WI38 (cell line): ENCODE results near the gene TMEM267.
"Not testable (repeated sequence)": the region's sequence is repeated elsewhere in the genome, so short reads cannot be mapped to it uniquely, and the experiment has no call there.

Source experiments
- H3K4me3 ChIP-seq: 2 replicates; pipeline ENCODE4 v1.5.1; 2011; ENCODE audit warnings: low read depth, mild to moderate bottlenecking, control low read depth, low read length
- TF ChIP-seq, protein P1 (sequence below): IDR thresholded peaks from 2 replicates; pipeline ENCODE4 v1.5.1; 2012; ENCODE audit warnings: low read depth, mild to moderate bottlenecking, control low read depth, low read length

TMEM267 gene

DNA sequence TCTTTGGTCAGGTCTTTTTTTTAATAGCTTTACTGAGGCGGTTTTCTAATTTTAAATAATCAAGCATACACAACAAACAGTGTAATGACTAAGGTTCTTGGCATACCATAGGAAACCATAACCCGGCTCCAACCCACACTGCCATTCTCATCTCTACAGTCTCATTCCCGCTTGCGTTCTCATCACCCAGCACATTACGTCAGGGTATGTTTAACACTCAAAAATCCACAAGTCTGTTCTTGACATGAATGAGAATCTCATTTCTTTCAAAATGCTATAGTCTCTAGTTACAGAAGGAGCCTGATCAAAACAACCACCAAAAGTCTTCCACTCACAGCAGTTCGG, 30.8 kb upstream of the TMEM267 start:
- TF ChIP-seq, protein P1, sequence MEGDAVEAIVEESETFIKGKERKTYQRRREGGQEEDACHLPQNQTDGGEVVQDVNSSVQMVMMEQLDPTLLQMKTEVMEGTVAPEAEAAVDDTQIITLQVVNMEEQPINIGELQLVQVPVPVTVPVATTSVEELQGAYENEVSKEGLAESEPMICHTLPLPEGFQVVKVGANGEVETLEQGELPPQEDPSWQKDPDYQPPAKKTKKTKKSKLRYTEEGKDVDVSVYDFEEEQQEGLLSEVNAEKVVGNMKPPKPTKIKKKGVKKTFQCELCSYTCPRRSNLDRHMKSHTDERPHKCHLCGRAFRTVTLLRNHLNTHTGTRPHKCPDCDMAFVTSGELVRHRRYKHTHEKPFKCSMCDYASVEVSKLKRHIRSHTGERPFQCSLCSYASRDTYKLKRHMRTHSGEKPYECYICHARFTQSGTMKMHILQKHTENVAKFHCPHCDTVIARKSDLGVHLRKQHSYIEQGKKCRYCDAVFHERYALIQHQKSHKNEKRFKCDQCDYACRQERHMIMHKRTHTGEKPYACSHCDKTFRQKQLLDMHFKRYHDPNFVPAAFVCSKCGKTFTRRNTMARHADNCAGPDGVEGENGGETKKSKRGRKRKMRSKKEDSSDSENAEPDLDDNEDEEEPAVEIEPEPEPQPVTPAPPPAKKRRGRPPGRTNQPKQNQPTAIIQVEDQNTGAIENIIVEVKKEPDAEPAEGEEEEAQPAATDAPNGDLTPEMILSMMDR, result no peak
- H3K4me3 ChIP-seq, result peak overlapping the region; percentile 90

- peak overlapping the region; percentile 90 for H3K4me3 ChIP-seq
- TF ChIP-seq, protein P1, result no peak
Observed at GRCh38 chr5:43514025-43514424, 30.4 kb upstream of the TMEM267 start.

GRCh38 chr5:43511062-43511461, 27.4 kb upstream of the TMEM267 start:
- H3K4me3 ChIP-seq, result not testable (repeated sequence)

- no peak overlapping the region for H3K4me3 ChIP-seq
- TF ChIP-seq, protein P1, result no peak
Observed at GRCh38 chr5:43498581-43498980, 14.9 kb upstream of the TMEM267 start.

DNA sequence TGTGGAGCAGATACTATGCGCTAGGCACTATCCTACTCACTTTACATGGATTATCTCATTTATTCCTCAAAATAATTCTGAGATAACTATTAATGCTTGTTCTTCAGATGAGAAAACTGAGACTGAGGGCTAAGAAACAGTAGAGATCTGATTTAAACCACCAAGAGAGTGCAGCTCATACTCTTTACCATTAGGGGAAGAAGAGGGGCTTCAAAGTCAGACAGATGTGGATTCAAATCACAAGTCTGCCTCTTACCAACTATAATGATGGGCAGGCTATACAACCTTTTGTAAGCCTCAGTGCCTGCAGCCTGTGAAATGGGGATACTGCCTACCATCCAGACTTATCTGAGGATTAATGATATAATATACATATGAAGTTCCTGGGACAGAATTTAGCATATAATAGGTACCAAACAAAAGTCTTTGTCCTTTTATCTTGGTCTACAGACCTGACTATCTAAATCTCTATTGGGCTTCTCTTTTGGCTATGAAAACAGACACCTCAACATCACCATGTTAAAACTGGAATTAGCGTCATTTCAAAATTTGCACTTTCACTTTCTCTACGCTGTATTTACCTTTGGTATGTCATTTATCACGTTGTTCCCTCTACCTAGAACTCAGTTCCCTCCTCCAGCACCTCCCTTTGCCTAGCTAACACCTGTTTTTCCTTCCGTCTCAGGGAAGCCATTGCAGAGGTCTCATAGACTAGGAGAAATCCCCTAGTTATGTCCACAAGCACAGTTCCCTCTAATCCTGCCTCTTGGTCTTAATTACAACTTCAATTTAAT, 13.8 kb upstream of the TMEM267 start:
- no peak overlapping the region for H3K4me3 ChIP-seq
- TF ChIP-seq, protein P1, result no peak

- H3K4me3 ChIP-seq, result no peak overlapping the region
- TF ChIP-seq, protein P1, result no peak
Observed at GRCh38 chr5:43491326-43491725, 7.7 kb upstream of the TMEM267 start.

DNA sequence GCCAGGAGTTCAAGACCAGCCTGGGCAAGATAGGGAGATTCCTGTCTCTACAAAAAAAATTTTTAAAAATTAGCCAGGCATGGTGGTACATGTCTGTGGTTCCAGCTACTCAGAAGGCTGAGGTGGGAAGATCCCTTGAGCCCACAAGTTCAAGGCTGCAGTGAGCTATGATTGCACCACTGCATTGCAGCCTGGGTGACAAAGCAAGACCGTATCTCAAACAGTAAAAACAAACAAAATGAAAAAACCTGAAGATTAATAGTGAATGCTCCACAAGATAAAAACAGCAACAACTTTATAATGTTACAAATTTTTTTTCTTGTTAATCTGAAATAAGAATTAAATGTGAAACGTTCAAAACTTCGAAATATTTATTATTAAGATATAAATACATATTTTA, 2.7 kb upstream of the TMEM267 start:
- TF ChIP-seq, protein P1, result no peak
- no peak overlapping the region for H3K4me3 ChIP-seq

DNA sequence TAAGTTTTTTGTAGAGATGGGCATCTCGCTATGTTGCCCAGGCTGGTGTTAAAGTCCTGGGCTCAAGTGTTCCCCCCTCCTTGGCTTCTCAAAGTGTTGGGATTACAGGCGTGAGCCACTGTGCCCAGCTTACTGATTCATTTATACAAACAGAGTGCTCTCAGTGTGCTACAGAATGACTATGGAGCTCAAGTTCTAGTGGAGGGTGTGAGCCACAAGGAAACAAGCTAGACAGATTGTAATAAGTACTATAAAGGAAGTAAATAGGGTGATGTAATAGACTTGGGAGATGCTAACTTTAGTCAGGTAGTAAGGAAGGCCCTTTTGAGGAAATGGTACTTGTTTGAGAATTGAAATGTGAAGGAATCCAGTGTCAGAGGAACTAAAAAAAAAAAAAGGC, 1.7 kb upstream of the TMEM267 start:
- TF ChIP-seq, protein P1, result no peak

More for the DNA sequence above, 1.7 kb upstream of the TMEM267 start:
- H3K4me3 ChIP-seq, result no peak overlapping the region
